HEK293T (cell line): ENCODE results near the gene MKRN2OS.
A peak's percentile ranks its signal among the peaks of the same experiment; 100 is the strongest.

Source experiments
- CTCF ChIA-PET: fragments of 350-600 bp; formaldehyde crosslinking; extraction: SDS; loops from one replicate; lab custom pipeline; 2021; ENCODE audit warnings: antibody characterized with exemption, inconsistent platforms; lab: Yijun Ruan, JAX
- POLR2A ChIA-PET: fragments of 350-600 bp; formaldehyde crosslinking; extraction: SDS; loops from one replicate; lab custom pipeline; 2020; ENCODE audit warnings: antibody characterized with exemption, inconsistent platforms; lab: Yijun Ruan, JAX
- DNase-seq: peaks from one replicate; pipeline ENCODE4 v3.0.0; 2012; ENCODE audit warnings: mixed read lengths; ENCODE audit errors: extremely low spot score
- ARNT ChIP-seq: fragments of 450-650 bp; IDR thresholded peaks from 2 replicates; pipeline ENCODE4 v1.6.1; 2017; ENCODE audit warnings: mild to moderate bottlenecking
- BHLHE40 ChIP-seq: fragments of 450-650 bp; IDR thresholded peaks from 2 replicates; pipeline ENCODE4 v1.6.1; 2016; ENCODE audit warnings: mild to moderate bottlenecking, moderate library complexity, borderline replicate concordance
- CTBP1 ChIP-seq: fragments of 450-650 bp; IDR thresholded peaks from 2 replicates; pipeline ENCODE4 v1.6.1; 2016; ENCODE audit warnings: borderline replicate concordance
- ELF4 ChIP-seq: fragments of 450-650 bp; IDR thresholded peaks from 2 replicates; pipeline ENCODE4 v1.6.1; 2017; ENCODE audit warnings: antibody characterized with exemption
- FOXA1 ChIP-seq: fragments of 450-650 bp; IDR thresholded peaks from 2 replicates; pipeline ENCODE4 v1.6.1; 2016; ENCODE audit warnings: mild to moderate bottlenecking
- FOXK2 ChIP-seq: fragments of 450-650 bp; IDR thresholded peaks from 2 replicates; pipeline ENCODE4 v1.6.1; 2016; ENCODE audit warnings: mild to moderate bottlenecking
- FOXM1 ChIP-seq: fragments of 450-650 bp; IDR thresholded peaks from 2 replicates; pipeline ENCODE4 v1.6.1; 2017; ENCODE audit warnings: mild to moderate bottlenecking, borderline replicate concordance
- HDGF ChIP-seq: fragments of 450-650 bp; IDR thresholded peaks from 2 replicates; pipeline ENCODE4 v1.6.1; 2017; ENCODE audit warnings: antibody characterized with exemption, borderline replicate concordance
- L3MBTL2 ChIP-seq: fragments of 450-650 bp; conservative IDR thresholded peaks from 2 replicates; pipeline ENCODE4 v1.6.1; 2016; ENCODE audit warnings: mild to moderate bottlenecking
- LEF1 ChIP-seq: fragments of 450-650 bp; IDR thresholded peaks from 2 replicates; pipeline ENCODE4 v1.6.1; 2017; ENCODE audit warnings: mild to moderate bottlenecking, borderline replicate concordance
- NFRKB ChIP-seq: fragments of 450-650 bp; IDR thresholded peaks from 2 replicates; pipeline ENCODE4 v1.6.1; 2016; ENCODE audit warnings: mild to moderate bottlenecking, moderate library complexity
- PKNOX1 ChIP-seq: fragments of 450-650 bp; IDR thresholded peaks from 2 replicates; pipeline ENCODE4 v1.6.1; 2016
- SP1 ChIP-seq: fragments of 450-650 bp; IDR thresholded peaks from 2 replicates; pipeline ENCODE4 v1.6.1; 2017
- SUZ12 ChIP-seq: fragments of 450-650 bp; IDR thresholded peaks from 2 replicates; pipeline ENCODE4 v1.6.1; 2016; ENCODE audit warnings: mild to moderate bottlenecking
- TARDBP ChIP-seq: fragments of 450-650 bp; IDR thresholded peaks from 2 replicates; pipeline ENCODE4 v1.6.1; 2016
- ZNF384 ChIP-seq: fragments of 450-650 bp; IDR thresholded peaks from 2 replicates; pipeline ENCODE4 v1.6.1; 2016

Gene MKRN2OS

GRCh38 chr3:12579905-12580304 is 34.6 kb upstream of the MKRN2OS start:
- TF ChIP-seq SP1 (no peak), ZNF384 (no peak), ELF4 (no peak), SUZ12 (no peak), CTBP1 (no peak), HDGF (no peak), FOXK2 (no peak), L3MBTL2 (no peak), BHLHE40 (no peak), ARNT (no peak)
- CTCF ChIA-PET: no interaction called here
- no peak for DNase-seq
- POLR2A ChIA-PET: no interaction called here

- TF ChIP-seq ARNT (no peak), ELF4 (no peak), SUZ12 (no peak), HDGF (no peak), TARDBP (no peak), CTBP1 (no peak), FOXK2 (no peak), FOXA1 (no peak), ZNF384 (no peak), FOXM1 (no peak), L3MBTL2 (no peak), SP1 (no peak), BHLHE40 (no peak), LEF1 (no peak), PKNOX1 (no peak), NFRKB (no peak)
- ChIA-PET POLR2A (no interaction called here), CTCF (interaction anchor here (1.4 kb wide), 1 partner anchor 11 kb away, joined by 5 read pairs; no protein-coding TSS in a partner anchor)
- no peak for DNase-seq
Measured at GRCh38 chr3:12579456-12579855, 34.2 kb upstream of the MKRN2OS start.

GRCh38 chr3:12578742-12579141 is 33.4 kb upstream of the MKRN2OS start:
- ChIA-PET POLR2A (no interaction called here), CTCF (interaction anchor here (0.7 to 1.4 kb wide), 2 partner anchors 8 to 10 kb away, joined by 3 to 5 read pairs; no protein-coding TSS in a partner anchor)
- peak; percentile 85 for TF ChIP-seq ZNF384
- no peak for TF ChIP-seq NFRKB
- DNase-seq: no peak

- ChIA-PET POLR2A (no interaction called here), CTCF (interaction anchor here (0.7 kb wide), 1 partner anchor 13 kb away, joined by 7 read pairs; no protein-coding TSS in a partner anchor)
- TF ChIP-seq BHLHE40 (no peak), HDGF (no peak), ZNF384 (no peak), ARNT (no peak), CTBP1 (no peak), FOXK2 (no peak), FOXM1 (no peak), ELF4 (no peak), SP1 (no peak), FOXA1 (no peak), LEF1 (no peak), SUZ12 (no peak), NFRKB (no peak), L3MBTL2 (no peak), TARDBP (no peak), PKNOX1 (no peak)
- no peak for DNase-seq
Measured at GRCh38 chr3:12577379-12577778, 32.1 kb upstream of the MKRN2OS start.

GRCh38 chr3:12574661-12575060 is 29.4 kb upstream of the MKRN2OS start:
- POLR2A ChIA-PET: no interaction called here
- DNase-seq: no peak
- TF ChIP-seq PKNOX1 (no peak), ZNF384 (no peak), ELF4 (no peak), FOXK2 (no peak), CTBP1 (no peak), NFRKB (no peak)
- CTCF ChIA-PET: no interaction called here

GRCh38 chr3:12574131-12574530 is 28.8 kb upstream of the MKRN2OS start:
- ChIA-PET CTCF (no interaction called here), POLR2A (no interaction called here)
- no peak for TF ChIP-seq TARDBP
- no peak for TF ChIP-seq BHLHE40
- no peak for TF ChIP-seq ARNT
- no peak for TF ChIP-seq ELF4
- TF ChIP-seq SP1: no peak
- TF ChIP-seq FOXA1: no peak
- no peak for TF ChIP-seq L3MBTL2
- TF ChIP-seq NFRKB: no peak
- no peak for TF ChIP-seq LEF1
- TF ChIP-seq FOXK2: no peak
- no peak for TF ChIP-seq FOXM1
- no peak for TF ChIP-seq CTBP1
- no peak for TF ChIP-seq SUZ12
- DNase-seq: no peak

GRCh38 chr3:12571986-12572385 is 26.7 kb upstream of the MKRN2OS start:
- no peak for TF ChIP-seq ELF4
- no peak for TF ChIP-seq FOXK2
- no peak for TF ChIP-seq BHLHE40
- no peak for TF ChIP-seq ARNT
- ChIA-PET POLR2A (no interaction called here), CTCF (no interaction called here)
- DNase-seq: no peak
